ENCODE results near the gene GDPD4.

DNA sequence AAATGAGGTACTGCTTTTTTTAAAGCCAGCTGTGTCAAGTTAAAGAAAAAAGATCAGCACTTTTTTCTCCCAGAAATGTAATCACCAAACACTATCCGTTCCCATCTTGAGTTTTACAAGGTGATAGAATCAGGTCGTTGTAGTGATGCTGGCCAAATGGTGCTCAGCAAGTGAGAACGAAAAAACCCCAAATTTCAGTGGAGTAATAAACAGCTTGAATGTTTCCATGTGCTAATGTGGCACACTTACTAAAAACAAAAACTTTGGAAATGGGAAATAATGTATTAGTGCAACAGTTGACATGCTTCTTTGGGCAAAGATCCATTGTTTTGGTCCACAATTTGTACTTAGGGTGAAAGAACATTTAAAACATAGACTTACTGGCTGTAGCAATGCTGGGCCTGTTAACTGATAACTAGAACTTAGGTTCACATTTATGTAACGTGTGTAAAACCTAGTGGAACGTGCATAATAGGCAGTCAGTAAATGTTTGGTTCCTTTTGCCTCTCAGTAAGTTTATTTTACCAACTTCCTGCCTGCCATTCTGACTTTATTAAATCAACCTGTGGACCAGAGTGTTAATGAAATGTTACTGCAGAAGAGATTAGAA, 15.4 kb upstream of the GDPD4 start:
- TF ChIP-seq, protein P1, sequence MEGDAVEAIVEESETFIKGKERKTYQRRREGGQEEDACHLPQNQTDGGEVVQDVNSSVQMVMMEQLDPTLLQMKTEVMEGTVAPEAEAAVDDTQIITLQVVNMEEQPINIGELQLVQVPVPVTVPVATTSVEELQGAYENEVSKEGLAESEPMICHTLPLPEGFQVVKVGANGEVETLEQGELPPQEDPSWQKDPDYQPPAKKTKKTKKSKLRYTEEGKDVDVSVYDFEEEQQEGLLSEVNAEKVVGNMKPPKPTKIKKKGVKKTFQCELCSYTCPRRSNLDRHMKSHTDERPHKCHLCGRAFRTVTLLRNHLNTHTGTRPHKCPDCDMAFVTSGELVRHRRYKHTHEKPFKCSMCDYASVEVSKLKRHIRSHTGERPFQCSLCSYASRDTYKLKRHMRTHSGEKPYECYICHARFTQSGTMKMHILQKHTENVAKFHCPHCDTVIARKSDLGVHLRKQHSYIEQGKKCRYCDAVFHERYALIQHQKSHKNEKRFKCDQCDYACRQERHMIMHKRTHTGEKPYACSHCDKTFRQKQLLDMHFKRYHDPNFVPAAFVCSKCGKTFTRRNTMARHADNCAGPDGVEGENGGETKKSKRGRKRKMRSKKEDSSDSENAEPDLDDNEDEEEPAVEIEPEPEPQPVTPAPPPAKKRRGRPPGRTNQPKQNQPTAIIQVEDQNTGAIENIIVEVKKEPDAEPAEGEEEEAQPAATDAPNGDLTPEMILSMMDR (IDR thresholded peaks at IDR 0.05) = no peak
- TF ChIP-seq POLR2A (IDR thresholded peaks at IDR 0.05) (no peak), POLR2AphosphoS5 (IDR thresholded peaks at IDR 0.05) (peak in 3 of 4 donors; percentile 32 to 53 (median 39))

Data from sigmoid colon (tissue), 4 donors.